Progenitor cell of endocrine pancreas (in vitro differentiated cells): ENCODE results near the gene FTCD. TPM values are rescaled to one million over a fixed set of nuclear protein-coding genes. Genes with fewer than 3 reads are reported as not detected.

Experiments used
- DNase-seq: peaks from one replicate; pipeline ENCODE4 v3.0.0; 2021; ENCODE audit warnings: low spot score; ENCODE audit not compliant: unreplicated experiment
- H3K27ac Mint-ChIP-seq: 2 replicates; pipeline ENCODE4 v1.8.0; 2021; ENCODE audit warnings: mild to moderate bottlenecking, moderate library complexity, mixed read lengths
- H3K27me3 Mint-ChIP-seq: 2 replicates; pipeline ENCODE4 v1.8.0; 2021; ENCODE audit warnings: mixed read lengths
- H3K36me3 Mint-ChIP-seq: 2 replicates; pipeline ENCODE4 v1.8.0; 2022; ENCODE audit warnings: mixed read lengths; ENCODE audit not compliant: insufficient read depth
- H3K4me1 Mint-ChIP-seq: 2 replicates; pipeline ENCODE4 v1.8.0; 2021; ENCODE audit warnings: low read depth, mixed read lengths
- H3K4me3 Mint-ChIP-seq: 2 replicates; pipeline ENCODE4 v1.8.0; 2021; ENCODE audit warnings: low read depth, mild to moderate bottlenecking, moderate library complexity, mixed read lengths
- H3K9me3 Mint-ChIP-seq: 2 replicates; pipeline ENCODE4 v1.8.0; 2021; ENCODE audit warnings: low read depth, mixed read lengths
- CTCF ChIP-seq: fragments of 200-600 bp; sonication (generic); IDR thresholded peaks from one replicate; pipeline ENCODE4 v1.5.0; 2021; ENCODE audit warnings: antibody characterized with exemption, mild to moderate bottlenecking; ENCODE audit not compliant: unreplicated experiment
- total RNA-seq: library from RNA; stranded (reverse); gene quantifications from 2 replicates; pipeline ENCODE4 v1.2.1, GENCODE V29; 2021

FTCD gene
- total RNA-seq, 1 donor from 2014 or later, result 49.3 TPM

- DNase-seq, result no peak
- H3K27ac Mint-ChIP-seq, result no peak overlapping the region
- H3K27me3 Mint-ChIP-seq, result no peaks in the 10 kb centered on the region
- peaks cover 12% of the 10 kb centered on the region for H3K4me1 Mint-ChIP-seq
- no peak overlapping the region for H3K4me3 Mint-ChIP-seq
- no peaks in the 10 kb centered on the region for H3K9me3 Mint-ChIP-seq
- peaks cover 6% of the 10 kb centered on the region for H3K36me3 Mint-ChIP-seq
- TF ChIP-seq CTCF, result no peak
Observed at GRCh38 chr21:46157987-46158451, 2.6 kb upstream of the FTCD start.

- no peak for TF ChIP-seq CTCF
- Mint-ChIP-seq H3K36me3 (peaks cover 3% of the 10 kb centered on the region), H3K27me3 (no peaks in the 10 kb centered on the region), H3K27ac (no peak overlapping the region), H3K9me3 (no peaks in the 10 kb centered on the region), H3K4me3 (no peak overlapping the region), H3K4me1 (peaks cover 14% of the 10 kb centered on the region)
- DNase-seq, result no peak
Observed at GRCh38 chr21:46157396-46157986, 2.1 kb upstream of the FTCD start.

GRCh38 chr21:46156678-46157077, 1.3 kb upstream of the FTCD start:
- no peaks in the 10 kb centered on the region for H3K9me3 Mint-ChIP-seq
- H3K27ac Mint-ChIP-seq, result peak overlapping the region; percentile 74
- no peak overlapping the region for H3K4me3 Mint-ChIP-seq
- H3K27me3 Mint-ChIP-seq, result no peaks in the 10 kb centered on the region
- TF ChIP-seq CTCF, result no peak
- H3K4me1 Mint-ChIP-seq, result peaks cover 15% of the 10 kb centered on the region
- H3K36me3 Mint-ChIP-seq, result peaks cover 1% of the 10 kb centered on the region
- DNase-seq, result no peak

GRCh38 chr21:46156378-46156645, 933 bp upstream of the FTCD start:
- no peak for TF ChIP-seq CTCF
- Mint-ChIP-seq H3K27ac (no peak overlapping the region), H3K4me1 (peaks cover 15% of the 10 kb centered on the region), H3K27me3 (no peaks in the 10 kb centered on the region), H3K9me3 (no peaks in the 10 kb centered on the region), H3K36me3 (peaks cover 1% of the 10 kb centered on the region), H3K4me3 (no peak overlapping the region)
- no peak for DNase-seq

GRCh38 chr21:46154955-46155513, 345 bp downstream of the FTCD start:
- H3K36me3 Mint-ChIP-seq, result no peaks in the 10 kb centered on the region
- H3K4me1 Mint-ChIP-seq, result peaks cover 15% of the 10 kb centered on the region
- no peak for DNase-seq
- no peaks in the 10 kb centered on the region for H3K9me3 Mint-ChIP-seq
- TF ChIP-seq CTCF, result no peak
- peak overlapping the region; percentile 29 for H3K4me3 Mint-ChIP-seq
- H3K27ac Mint-ChIP-seq, result peak overlapping the region; percentile 82
- no peaks in the 10 kb centered on the region for H3K27me3 Mint-ChIP-seq
